HepG2 (cell line): Measurements from ENCODE around the gene LMAN2L. TPM values are rescaled to one million over a fixed set of nuclear protein-coding genes. Genes with fewer than 3 reads are reported as not detected.

ENCODE experiments used
- CBFB ChIP-seq: sonication (generic); formaldehyde crosslinking; IDR thresholded peaks from 2 replicates; pipeline ENCODE4 v1.4.0; 2020; ENCODE audit warnings: missing genetic modification reagents
- FOSL1 ChIP-seq: sonication (generic); formaldehyde crosslinking; IDR thresholded peaks from 2 replicates; pipeline ENCODE4 v1.9.0; 2021; ENCODE audit warnings: missing genetic modification reagents, borderline replicate concordance
- IRF2 ChIP-seq: IDR thresholded peaks from 2 replicates; pipeline ENCODE4 v1.6.1; 2018; ENCODE audit warnings: missing genetic modification reagents, missing compliant biosample characterization
- ISX ChIP-seq: sonication (generic); formaldehyde crosslinking; conservative IDR thresholded peaks from 2 replicates; pipeline ENCODE4 v1.5.0; 2020; ENCODE audit warnings: missing genetic modification reagents
- LBX2 ChIP-seq: sonication (generic); formaldehyde crosslinking; IDR thresholded peaks from 2 replicates; pipeline ENCODE4 v1.5.0; 2020; ENCODE audit warnings: missing genetic modification reagents, mild to moderate bottlenecking, borderline replicate concordance
- LCORL ChIP-seq, 2 experiments: fragments of 450-650 bp in 1 of 2; sonication (generic) in 1 of 2; formaldehyde crosslinking in 1 of 2; IDR thresholded peaks; 2 replicates each; pipeline versions ENCODE4 v1.5.0 to v1.6.1; 2017 to 2020; ENCODE audit warnings: antibody characterized with exemption in 1 of 2, missing genetic modification reagents in 1 of 2
- PAXIP1 ChIP-seq: sonication (generic); formaldehyde crosslinking; conservative IDR thresholded peaks from 2 replicates; pipeline ENCODE4 v1.4.0; 2020; ENCODE audit warnings: mild to moderate bottlenecking, missing genetic modification reagents, moderate library complexity
- SALL2 ChIP-seq: sonication (generic); formaldehyde crosslinking; IDR thresholded peaks from 2 replicates; pipeline ENCODE4 v1.8.1; 2023; ENCODE audit warnings: mild to moderate bottlenecking, missing genetic modification reagents, inconsistent platforms
- SNRNP70 ChIP-seq: fragments of 200-400 bp; formaldehyde crosslinking; IDR thresholded peaks from 2 replicates; pipeline ENCODE4 v1.6.1; 2017; ENCODE audit warnings: mild to moderate bottlenecking, low read depth, low read length, moderate library complexity
- ZNF143 ChIP-seq: sonication (generic); formaldehyde crosslinking; IDR thresholded peaks from 2 replicates; pipeline ENCODE4 v1.4.0; 2020; ENCODE audit warnings: missing genetic modification reagents
- ZNF232 ChIP-seq: sonication (generic); formaldehyde crosslinking; IDR thresholded peaks from 2 replicates; pipeline ENCODE4 v1.4.0; 2020; ENCODE audit warnings: missing genetic modification reagents, borderline replicate concordance
- ZNF251 ChIP-seq: sonication (generic); formaldehyde crosslinking; IDR thresholded peaks from 2 replicates; pipeline ENCODE4 v1.9.0; 2021; ENCODE audit warnings: mild to moderate bottlenecking, missing genetic modification reagents
- ZNF260 ChIP-seq: sonication (generic); formaldehyde crosslinking; IDR thresholded peaks from 2 replicates; pipeline ENCODE4 v1.4.0; 2020; ENCODE audit warnings: missing genetic modification reagents, low read depth, mild to moderate bottlenecking, borderline replicate concordance
- ZNF343 ChIP-seq: sonication (generic); formaldehyde crosslinking; IDR thresholded peaks from 2 replicates; pipeline ENCODE4 v1.4.0; 2020; ENCODE audit warnings: mild to moderate bottlenecking, missing genetic modification reagents
- ZNF431 ChIP-seq: sonication (generic); formaldehyde crosslinking; IDR thresholded peaks from 2 replicates; pipeline ENCODE4 v1.9.0; 2022; ENCODE audit warnings: missing genetic modification reagents, low read depth, mild to moderate bottlenecking, borderline replicate concordance
- ZNF574 ChIP-seq: sonication (generic); formaldehyde crosslinking; IDR thresholded peaks from 2 replicates; pipeline ENCODE4 v1.4.0; 2020; ENCODE audit warnings: missing genetic modification reagents
- ZNF615 ChIP-seq: sonication (generic); formaldehyde crosslinking; IDR thresholded peaks from 2 replicates; pipeline ENCODE4 v1.5.0; 2020; ENCODE audit warnings: mild to moderate bottlenecking, missing genetic modification reagents, borderline replicate concordance
- ZNF7 ChIP-seq: IDR thresholded peaks from 2 replicates; pipeline ENCODE4 v1.6.1; 2016; ENCODE audit warnings: missing biosample characterization, missing genetic modification reagents
- polyA plus RNA-seq, 8 experiments: library from polyadenylated mRNA; depleted of rRNA in 3 of 8; stranded (reverse) in 7 of 8; unstranded in 1 of 8; fragments of >200 nt; fragmentation: Illumina TruSeq in 4 of 8; extraction: Trizol in 4 of 8; gene quantifications; 2 replicates each; pipeline versions ENCODE4 v1.2.1 to v1.2.3, GENCODE V29; 2011 to 2016; ENCODE audit warnings: low read depth in 4 of 8, missing spikeins in 1 of 8, mixed read lengths in 1 of 8; ENCODE audit not compliant: insufficient read depth in 1 of 8
- total RNA-seq, 5 experiments: library from RNA; depleted of rRNA; stranded (reverse); fragments of >200 nt; fragmentation: Illumina TruSeq; extraction: Trizol; gene quantifications; 2 replicates each; pipeline ENCODE4 v1.2.3, GENCODE V29; 2016; ENCODE audit warnings: low read depth in 1 of 5
- TF ChIP-seq, protein P1 (sequence below): sonication (generic); formaldehyde crosslinking; IDR thresholded peaks from 2 replicates; pipeline ENCODE4 v1.4.0; 2020; ENCODE audit warnings: missing genetic modification reagents, mild to moderate bottlenecking, borderline replicate concordance
- TF ChIP-seq, protein P2 (sequence below): sonication (generic); formaldehyde crosslinking; IDR thresholded peaks from 2 replicates; pipeline ENCODE4 v1.8.1; 2023; ENCODE audit warnings: mild to moderate bottlenecking, missing genetic modification reagents, borderline replicate concordance

LMAN2L gene
- total and polyA plus RNA-seq, 2 of the 13 experiments (the other 11 are each of a cell fraction or from before 2014, with no cell fraction given), result 39.1 to 57.9 TPM

DNA sequence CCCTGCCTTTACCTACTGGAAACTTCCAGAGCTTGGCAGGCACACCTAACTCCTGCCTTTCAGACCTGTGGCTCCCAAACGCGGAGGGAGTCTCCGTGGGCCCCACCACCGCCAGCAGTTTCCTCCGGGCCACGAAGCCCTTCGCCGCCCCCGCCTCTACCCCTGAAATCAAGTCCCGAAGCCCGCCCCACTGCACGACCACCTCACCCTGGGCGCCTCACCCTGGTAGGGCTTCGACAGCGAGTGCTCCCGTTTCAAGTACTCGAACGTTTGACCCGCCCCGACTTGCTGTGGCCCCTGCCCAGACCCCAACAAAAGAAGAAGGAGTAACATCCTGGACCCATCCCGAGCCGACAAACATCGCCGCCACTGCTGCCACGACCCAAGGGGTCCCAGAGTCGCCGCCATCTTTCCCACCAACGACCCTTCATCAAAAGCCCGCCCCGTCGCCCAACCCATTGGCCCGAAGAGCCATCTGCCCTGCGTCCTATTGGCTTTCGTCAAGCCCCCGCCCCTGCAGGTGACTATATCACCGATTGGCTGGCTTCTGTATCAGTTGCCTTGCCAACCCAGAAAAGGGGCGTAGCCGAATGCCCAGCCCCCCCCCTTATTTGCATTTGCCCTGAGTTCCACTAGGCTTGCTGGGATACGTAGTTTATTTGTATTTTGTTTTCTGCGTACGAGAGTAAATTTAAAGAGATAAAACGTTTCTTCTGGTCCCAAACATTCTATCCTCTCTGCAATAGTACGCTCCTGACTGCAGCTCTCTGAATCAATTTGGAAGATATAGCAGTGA lies at the start of gene LMAN2L (continued):
- TF ChIP-seq PAXIP1 (CRISPR knock-in tag), result no peak; the same call in none of the 2 replicates
- TF ChIP-seq FOSL1 (CRISPR knock-in tag), result no peak
- no peak for TF ChIP-seq ZNF431
- no peak for TF ChIP-seq LCORL (IDR thresholded peaks at IDR 0.05)
- no peak for TF ChIP-seq LCORL (CRISPR knock-in tag; IDR thresholded peaks at IDR 0.05)
- TF ChIP-seq, protein P1, sequence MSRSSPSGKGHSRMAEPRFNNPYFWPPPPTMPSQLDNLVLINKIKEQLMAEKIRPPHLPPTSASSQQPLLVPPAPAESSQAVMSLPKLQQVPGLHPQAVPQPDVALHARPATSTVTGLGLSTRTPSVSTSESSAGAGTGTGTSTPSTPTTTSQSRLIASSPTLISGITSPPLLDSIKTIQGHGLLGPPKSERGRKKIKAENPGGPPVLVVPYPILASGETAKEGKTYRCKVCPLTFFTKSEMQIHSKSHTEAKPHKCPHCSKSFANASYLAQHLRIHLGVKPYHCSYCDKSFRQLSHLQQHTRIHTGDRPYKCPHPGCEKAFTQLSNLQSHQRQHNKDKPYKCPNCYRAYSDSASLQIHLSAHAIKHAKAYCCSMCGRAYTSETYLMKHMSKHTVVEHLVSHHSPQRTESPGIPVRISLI (CRISPR knock-in tag), result no peak
- no peak for TF ChIP-seq ZNF7 (CRISPR knock-in tag)
- TF ChIP-seq ZNF615 (CRISPR knock-in tag), result no peak
- TF ChIP-seq, protein P2, sequence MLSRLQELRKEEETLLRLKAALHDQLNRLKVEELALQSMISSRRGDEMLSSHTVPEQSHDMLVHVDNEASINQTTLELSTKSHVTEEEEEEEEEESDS, result no peak
- TF ChIP-seq ISX (CRISPR knock-in tag), result no peak
- peak; percentile 80; the same call in 1 of the 2 replicates for TF ChIP-seq ZNF232 (CRISPR knock-in tag)
- peak; percentile 76 for TF ChIP-seq SALL2
- peak; percentile 88 for TF ChIP-seq ZNF143 (CRISPR knock-in tag)
- TF ChIP-seq SNRNP70, result no peak
- TF ChIP-seq ZNF574 (CRISPR knock-in tag), result peak; percentile 68
- TF ChIP-seq ZNF343 (CRISPR knock-in tag), result peak; percentile 74; the same call in 1 of the 2 replicates
- peak; percentile 17; the same call in 1 of the 2 replicates for TF ChIP-seq CBFB (CRISPR knock-in tag)
- peak; percentile 83; the same call in 1 of the 2 replicates for TF ChIP-seq ZNF251
- 0 out of 2 replicates have a peak, but pooled peaks have one; percentile 38 for TF ChIP-seq LBX2 (CRISPR knock-in tag)
- 0 out of 2 replicates have a peak, but pooled peaks have one; percentile 80 for TF ChIP-seq ZNF260 (CRISPR knock-in tag)
- peak; percentile 69; the same call in 1 of the 2 replicates for TF ChIP-seq IRF2 (CRISPR knock-in tag)
